ENCODE data around the gene SERPINE2.

GRCh38 chr2:224042191-224042696 is 3.2 kb upstream of the SERPINE2 start:
- TF ChIP-seq, protein P1, sequence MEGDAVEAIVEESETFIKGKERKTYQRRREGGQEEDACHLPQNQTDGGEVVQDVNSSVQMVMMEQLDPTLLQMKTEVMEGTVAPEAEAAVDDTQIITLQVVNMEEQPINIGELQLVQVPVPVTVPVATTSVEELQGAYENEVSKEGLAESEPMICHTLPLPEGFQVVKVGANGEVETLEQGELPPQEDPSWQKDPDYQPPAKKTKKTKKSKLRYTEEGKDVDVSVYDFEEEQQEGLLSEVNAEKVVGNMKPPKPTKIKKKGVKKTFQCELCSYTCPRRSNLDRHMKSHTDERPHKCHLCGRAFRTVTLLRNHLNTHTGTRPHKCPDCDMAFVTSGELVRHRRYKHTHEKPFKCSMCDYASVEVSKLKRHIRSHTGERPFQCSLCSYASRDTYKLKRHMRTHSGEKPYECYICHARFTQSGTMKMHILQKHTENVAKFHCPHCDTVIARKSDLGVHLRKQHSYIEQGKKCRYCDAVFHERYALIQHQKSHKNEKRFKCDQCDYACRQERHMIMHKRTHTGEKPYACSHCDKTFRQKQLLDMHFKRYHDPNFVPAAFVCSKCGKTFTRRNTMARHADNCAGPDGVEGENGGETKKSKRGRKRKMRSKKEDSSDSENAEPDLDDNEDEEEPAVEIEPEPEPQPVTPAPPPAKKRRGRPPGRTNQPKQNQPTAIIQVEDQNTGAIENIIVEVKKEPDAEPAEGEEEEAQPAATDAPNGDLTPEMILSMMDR (IDR thresholded peaks at IDR 0.05), result no peak
- TF ChIP-seq EP300 (IDR thresholded peaks at IDR 0.05), result no peak
